Ishikawa (cell line): Measurements from ENCODE around the gene HOXA7.

Source experiments
- MAX ChIP-seq: IDR thresholded peaks from 2 replicates; pipeline ENCODE4 v1.6.1; 2012
- RAD21 ChIP-seq: IDR thresholded peaks from 2 replicates; pipeline ENCODE4 v1.6.1; 2012; ENCODE audit warnings: low read depth
- TAF1 ChIP-seq: IDR thresholded peaks from 2 replicates; pipeline ENCODE4 v1.6.1; 2012; ENCODE audit warnings: low read depth, mild to moderate bottlenecking
- TEAD4 ChIP-seq: IDR thresholded peaks from 2 replicates; pipeline ENCODE4 v1.6.1; 2012

GRCh38 chr7:27104341-27105058 lies 52.0 kb downstream of the HOXA7 start:
- TF ChIP-seq TAF1 = no peak
- no peak for TF ChIP-seq RAD21
- TF ChIP-seq MAX = no peak
- TF ChIP-seq TEAD4 = no peak
